Measurements from ENCODE around the gene ARG2.

GRCh38 chr14:67576216-67576955, 43.3 kb upstream of the ARG2 start:
- TF ChIP-seq CTCF (conservative IDR thresholded peaks at IDR 0.05): no peak
- TF ChIP-seq EZH2 (IDR thresholded peaks at IDR 0.05; ENCODE audit: low read depth): no peak
